Ovary (tissue), 3 donors: ENCODE results near the gene PLA2G2E.

Experiments used
- POLR2A ChIP-seq: fragments of 450-650 bp; IDR thresholded peaks from one replicate; pipeline ENCODE4 v1.6.1; 2017; ENCODE audit warnings: antibody characterized with exemption, mild to moderate bottlenecking, moderate library complexity
- TF ChIP-seq, protein P1 (sequence below), 3 donors: fragments of 450-650 bp in 2 of 3; fragments of 200-600 bp in 1 of 3; IDR thresholded peaks; one replicate each; pipeline versions ENCODE4 v1.5.1 to v1.8.0; 2016 to 2022; ENCODE audit warnings: antibody characterized with exemption in 3 of 3, mild to moderate bottlenecking in 1 of 3
- donor health status: DM: no; HTN: no; CAD: no.

- TF ChIP-seq POLR2A: no peak
- TF ChIP-seq, protein P1, sequence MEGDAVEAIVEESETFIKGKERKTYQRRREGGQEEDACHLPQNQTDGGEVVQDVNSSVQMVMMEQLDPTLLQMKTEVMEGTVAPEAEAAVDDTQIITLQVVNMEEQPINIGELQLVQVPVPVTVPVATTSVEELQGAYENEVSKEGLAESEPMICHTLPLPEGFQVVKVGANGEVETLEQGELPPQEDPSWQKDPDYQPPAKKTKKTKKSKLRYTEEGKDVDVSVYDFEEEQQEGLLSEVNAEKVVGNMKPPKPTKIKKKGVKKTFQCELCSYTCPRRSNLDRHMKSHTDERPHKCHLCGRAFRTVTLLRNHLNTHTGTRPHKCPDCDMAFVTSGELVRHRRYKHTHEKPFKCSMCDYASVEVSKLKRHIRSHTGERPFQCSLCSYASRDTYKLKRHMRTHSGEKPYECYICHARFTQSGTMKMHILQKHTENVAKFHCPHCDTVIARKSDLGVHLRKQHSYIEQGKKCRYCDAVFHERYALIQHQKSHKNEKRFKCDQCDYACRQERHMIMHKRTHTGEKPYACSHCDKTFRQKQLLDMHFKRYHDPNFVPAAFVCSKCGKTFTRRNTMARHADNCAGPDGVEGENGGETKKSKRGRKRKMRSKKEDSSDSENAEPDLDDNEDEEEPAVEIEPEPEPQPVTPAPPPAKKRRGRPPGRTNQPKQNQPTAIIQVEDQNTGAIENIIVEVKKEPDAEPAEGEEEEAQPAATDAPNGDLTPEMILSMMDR (IDR thresholded peaks at IDR 0.05): no peak
Measured at GRCh38 chr1:19925342-19926070, 2.1 kb upstream of the PLA2G2E start.
